K562 (cell line): Measurements from ENCODE around the gene C3orf70. TPM values are rescaled to one million over a fixed set of nuclear protein-coding genes. Genes with fewer than 3 reads are reported as not detected.

Source experiments
- ATAC-seq: fragments of 200-7000 bp; cut with Tn5 transposase; 3 replicates; pipeline ENCODE4 v1.9.1; 2020; ENCODE audit warnings: moderate library complexity
- BruUV-seq: library from RNA; stranded (reverse); fragments of 400-500 nt; replicated peaks from 2 replicates; lab custom pipeline; 2021; lab: Mats Ljungman, UMichigan
- CTCF ChIA-PET: fragments of 300-600 bp; formaldehyde crosslinking; extraction: SDS; loops from one replicate; lab custom pipeline; 2021; ENCODE audit warnings: low intra/inter-chr PET ratio; lab: Yijun Ruan, JAX
- POLR2A ChIA-PET: fragments of 300-600, 350-650 bp; sonication (Branson Sonifier 250); formaldehyde crosslinking; extraction: SDS; loops from one replicate; lab custom pipeline; 2021; ENCODE audit warnings: antibody characterized with exemption, inconsistent platforms; lab: Yijun Ruan, JAX
- DNase-seq, 4 experiments: peaks; one replicate each; pipeline versions ENCODE4 v3.0.0 to v3.0.0-alpha.2; 2011 to 2018; ENCODE audit warnings: low spot score in 3 of 4, mixed read lengths in 3 of 4; ENCODE audit errors: extremely low read depth in 1 of 4
- FAIRE-seq: peaks from 2 replicates; lab custom pipeline; 2011; peaks lifted over from hg19 to GRCh38; lab: Jason Lieb, UNC
- H2AFZ ChIP-seq: 2 replicates; pipeline ENCODE4 v1.6.0; 2011; ENCODE audit warnings: low read depth, low read length, control low read depth, inconsistent platforms
- H3K27ac ChIP-seq: fragments of 200-600 bp; 3 replicates; pipeline ENCODE4 v1.8.0; 2011; ENCODE audit warnings: low read depth, mild to moderate bottlenecking, control low read depth, inconsistent platforms, low read length, moderate library complexity, mixed read lengths; ENCODE audit errors: extremely low read depth
- H3K27me3 ChIP-seq, 2 experiments: fragments of 300-600 bp in 1 of 2; 2 replicates in 1 of 2; 3 replicates in 1 of 2; pipeline versions ENCODE4 v1.6.0 to v1.8.0; 2011; ENCODE audit warnings: inconsistent platforms in 2 of 2, low read length in 2 of 2, mild to moderate bottlenecking in 1 of 2, mixed read lengths in 1 of 2, moderate library complexity in 1 of 2; ENCODE audit not compliant: control insufficient read depth in 2 of 2, insufficient read depth in 2 of 2
- H3K36me3 ChIP-seq: fragments of 300-600 bp; 3 replicates; pipeline ENCODE4 v1.8.0; 2011; ENCODE audit warnings: mild to moderate bottlenecking, low read length, inconsistent platforms; ENCODE audit not compliant: control insufficient read depth, insufficient read depth
- H3K4me1 ChIP-seq, 2 experiments: fragments of 200-600 bp in 1 of 2; replicated peaks in 1 of 2; 2 replicates in 1 of 2; 3 replicates in 1 of 2; pipeline versions ENCODE4 v1.5.1 to v1.8.0; 2011; ENCODE audit warnings: inconsistent platforms in 2 of 2, low read length in 2 of 2, mild to moderate bottlenecking in 1 of 2, mixed read lengths in 1 of 2, moderate library complexity in 1 of 2; ENCODE audit not compliant: control insufficient read depth in 2 of 2, insufficient read depth in 2 of 2
- H3K4me2 ChIP-seq: 2 replicates; pipeline ENCODE4 v1.6.1; 2011; ENCODE audit warnings: low read length, control low read depth, inconsistent platforms, mixed read lengths; ENCODE audit not compliant: insufficient read depth
- H3K4me3 ChIP-seq: fragments of 200-600 bp; sonication (generic), shearing (Covaris generic); 2 replicates; pipeline ENCODE4 v1.5.1; 2016; ENCODE audit warnings: control low read depth, inconsistent platforms
- H3K79me2 ChIP-seq: fragments of 200-600 bp; 3 replicates; pipeline ENCODE4 v1.8.0; 2011; ENCODE audit warnings: low read length, inconsistent platforms; ENCODE audit not compliant: control insufficient read depth, insufficient read depth
- H3K9ac ChIP-seq, 2 experiments: 2 replicates each; pipeline versions ENCODE4 v1.6.0 to v1.6.1; 2011; ENCODE audit warnings: low read depth in 2 of 2, low read length in 2 of 2, control low read depth in 1 of 2, inconsistent platforms in 1 of 2, mild to moderate bottlenecking in 1 of 2, mixed read lengths in 1 of 2; ENCODE audit not compliant: insufficient read depth in 1 of 2
- H3K9me1 ChIP-seq: one replicate; pipeline ENCODE4 v1.6.0; 2011; ENCODE audit warnings: inconsistent platforms, mild to moderate bottlenecking, low read length, moderate library complexity; ENCODE audit not compliant: control insufficient read depth, insufficient read depth
- H3K9me3 ChIP-seq: replicated peaks from 2 replicates; pipeline ENCODE4 v1.5.1; 2011; ENCODE audit warnings: low read depth, low read length, inconsistent platforms; ENCODE audit not compliant: control insufficient read depth, insufficient read depth
- H4K20me1 ChIP-seq: replicated peaks from 2 replicates; pipeline ENCODE4 v1.6.1; 2011; ENCODE audit warnings: low read length, inconsistent platforms, mixed read lengths; ENCODE audit not compliant: control insufficient read depth, insufficient read depth
- KLF16 ChIP-seq: IDR thresholded peaks from 2 replicates; pipeline ENCODE4 v1.6.1; 2016; ENCODE audit warnings: antibody characterized with exemption
- PHF8 ChIP-seq: fragments of 200-600 bp; sonication (generic); IDR thresholded peaks from 2 replicates; pipeline ENCODE4 v1.6.1; 2012; ENCODE audit warnings: mixed run types, mild to moderate bottlenecking, inconsistent platforms, low read length, moderate library complexity, borderline replicate concordance
- SAFB ChIP-seq: fragments of 200-400 bp; formaldehyde crosslinking; IDR thresholded peaks from 2 replicates; pipeline ENCODE4 v1.6.1; 2017; ENCODE audit warnings: low read depth, low read length, borderline replicate concordance
- SIN3A ChIP-seq, 2 experiments: fragments of 150-350 bp in 1 of 2; IDR thresholded peaks; 2 replicates each; pipeline ENCODE4 v1.6.1; 2011 to 2016; ENCODE audit warnings: borderline replicate concordance in 2 of 2, low read depth in 2 of 2, low read length in 2 of 2, mild to moderate bottlenecking in 2 of 2, moderate library complexity in 2 of 2; ENCODE audit not compliant: control insufficient read depth in 1 of 2
- ZSCAN32 ChIP-seq: fragments of 450-650 bp; formaldehyde crosslinking; IDR thresholded peaks from 2 replicates; pipeline ENCODE4 v1.4.0; 2020; ENCODE audit warnings: mild to moderate bottlenecking, moderate library complexity
- WGBS: fragments of 100-300 bp; shearing (Covaris generic); methylation state at CpG from one replicate; pipeline ENCODE4 v1.1.6; 2016; ENCODE audit warnings: low coverage, mixed read lengths; ENCODE audit not compliant: insufficient coverage; ENCODE audit errors: missing lambda C conversion rate; 5-methylcytosine and 5-hydroxymethylcytosine counted together
- in situ Hi-C: fragments of 300-500 bp; cut with MboI; formaldehyde crosslinking; loops from 4 replicates; pipeline ENCODE4 v1.15.0; 2018; ENCODE audit warnings: inconsistent platforms, mixed read lengths
- intact Hi-C: fragments of 100-400 bp; cut with micrococcal nuclease; formaldehyde crosslinking; loops from 2 replicates; pipeline ENCODE4 v1.14.2; 2022
- polyA plus RNA-seq, 8 experiments: library from polyadenylated mRNA; depleted of rRNA in 4 of 8; stranded (reverse) in 5 of 8; unstranded in 3 of 8; fragments of >200 nt; fragmentation: Nextera tagmentation in 2 of 8; fragmentation: Illumina TruSeq in 1 of 8; extraction: Ambion mirVana in 2 of 8; extraction: Trizol in 1 of 8; gene quantifications; 2 replicates each; pipeline versions ENCODE4 v1.2.1 to v1.2.3, GENCODE V29; 2011 to 2014; ENCODE audit warnings: inconsistent platforms in 1 of 8, missing spikeins in 1 of 8
- total RNA-seq, 7 experiments: library from RNA; depleted of rRNA in 6 of 7; stranded (reverse); fragments of >200 nt in 6 of 7; fragmentation: Illumina TruSeq in 2 of 7; extraction: Trizol in 2 of 7; gene quantifications; 2 replicates each; pipeline versions ENCODE4 v1.2.1 to v1.2.3, GENCODE V29; 2011 to 2021; ENCODE audit warnings: low replicate concordance in 1 of 7
- TF ChIP-seq, protein P1 (sequence below): fragments of 450-650 bp; IDR thresholded peaks from 2 replicates; pipeline ENCODE4 v1.6.1; 2016; ENCODE audit warnings: mild to moderate bottlenecking
- TF ChIP-seq, protein P2 (sequence below): sonication (generic); formaldehyde crosslinking; IDR thresholded peaks from 2 replicates; pipeline ENCODE4 v1.8.0; 2022; ENCODE audit warnings: mild to moderate bottlenecking, missing genetic modification reagents
- TF ChIP-seq, protein P3 (sequence below): IDR thresholded peaks from 2 replicates; pipeline ENCODE4 v1.6.1; 2016; ENCODE audit warnings: missing genetic modification characterization, missing compliant biosample characterization

The C3orf70 gene
- total and polyA plus RNA-seq, 9 of the 15 experiments (the other 6 are each of a cell fraction or from before 2014, with no cell fraction given) = 0.01 to 0.04 (median 0.03) TPM; not detected in 6

DNA sequence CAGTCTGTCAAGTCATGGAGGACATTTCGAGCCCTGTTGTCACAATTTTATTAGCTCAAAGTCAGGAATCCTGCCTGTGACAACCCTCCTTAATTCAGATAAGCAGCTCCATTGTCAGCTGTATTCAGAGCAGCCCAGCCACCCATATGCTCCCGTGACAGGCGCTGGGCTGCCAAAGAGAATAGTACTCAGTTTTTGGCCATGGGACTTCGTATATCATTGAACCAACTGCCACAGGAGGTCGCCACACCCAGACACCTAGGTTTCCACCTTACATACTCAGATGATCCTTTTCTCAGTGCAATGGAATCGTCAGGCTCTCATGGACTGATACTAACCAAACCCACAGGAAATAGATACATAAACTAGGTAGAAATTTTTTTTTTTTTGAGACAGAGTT lies 100.2 kb downstream of the C3orf70 start:
- no peak overlapping the region for H3K27ac ChIP-seq
- H3K4me3 ChIP-seq = no peak overlapping the region
- no peaks in the 10 kb centered on the region for H3K27me3 ChIP-seq
- H3K9me3 ChIP-seq = no peaks in the 10 kb centered on the region
- in situ Hi-C loops (no loop called here), intact Hi-C loops (no loop called here)
- FAIRE-seq = no peak
- no peaks in the 10 kb centered on the region for H3K4me1 ChIP-seq
- peaks cover 22% of the 10 kb centered on the region; the same call in 2 of the 3 replicates for H3K36me3 ChIP-seq
- H3K9ac ChIP-seq = no peak overlapping the region
- TF ChIP-seq, protein P1, sequence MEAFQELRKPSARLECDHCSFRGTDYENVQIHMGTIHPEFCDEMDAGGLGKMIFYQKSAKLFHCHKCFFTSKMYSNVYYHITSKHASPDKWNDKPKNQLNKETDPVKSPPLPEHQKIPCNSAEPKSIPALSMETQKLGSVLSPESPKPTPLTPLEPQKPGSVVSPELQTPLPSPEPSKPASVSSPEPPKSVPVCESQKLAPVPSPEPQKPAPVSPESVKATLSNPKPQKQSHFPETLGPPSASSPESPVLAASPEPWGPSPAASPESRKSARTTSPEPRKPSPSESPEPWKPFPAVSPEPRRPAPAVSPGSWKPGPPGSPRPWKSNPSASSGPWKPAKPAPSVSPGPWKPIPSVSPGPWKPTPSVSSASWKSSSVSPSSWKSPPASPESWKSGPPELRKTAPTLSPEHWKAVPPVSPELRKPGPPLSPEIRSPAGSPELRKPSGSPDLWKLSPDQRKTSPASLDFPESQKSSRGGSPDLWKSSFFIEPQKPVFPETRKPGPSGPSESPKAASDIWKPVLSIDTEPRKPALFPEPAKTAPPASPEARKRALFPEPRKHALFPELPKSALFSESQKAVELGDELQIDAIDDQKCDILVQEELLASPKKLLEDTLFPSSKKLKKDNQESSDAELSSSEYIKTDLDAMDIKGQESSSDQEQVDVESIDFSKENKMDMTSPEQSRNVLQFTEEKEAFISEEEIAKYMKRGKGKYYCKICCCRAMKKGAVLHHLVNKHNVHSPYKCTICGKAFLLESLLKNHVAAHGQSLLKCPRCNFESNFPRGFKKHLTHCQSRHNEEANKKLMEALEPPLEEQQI = no peak
- TF ChIP-seq PHF8 (no peak), SAFB (no peak), KLF16 (no peak), ZSCAN32 (CRISPR knock-in tag) (no peak), SIN3A (IDR thresholded peaks at IDR 0.05; ENCODE audit: borderline replicate concordance in 2 of 2, control insufficient read depth in 1 of 2, low read depth in 2 of 2, low read length in 2 of 2) (no peak)
- TF ChIP-seq, protein P2, sequence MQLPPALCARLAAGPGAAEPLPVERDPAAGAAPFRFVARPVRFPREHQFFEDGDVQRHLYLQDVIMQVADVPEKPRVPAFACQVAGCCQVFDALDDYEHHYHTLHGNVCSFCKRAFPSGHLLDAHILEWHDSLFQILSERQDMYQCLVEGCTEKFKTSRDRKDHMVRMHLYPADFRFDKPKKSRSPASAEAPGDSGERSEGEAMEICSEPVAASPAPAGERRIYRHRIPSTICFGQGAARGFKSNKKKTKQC (CRISPR knock-in tag) = no peak
- TF ChIP-seq, protein P3, sequence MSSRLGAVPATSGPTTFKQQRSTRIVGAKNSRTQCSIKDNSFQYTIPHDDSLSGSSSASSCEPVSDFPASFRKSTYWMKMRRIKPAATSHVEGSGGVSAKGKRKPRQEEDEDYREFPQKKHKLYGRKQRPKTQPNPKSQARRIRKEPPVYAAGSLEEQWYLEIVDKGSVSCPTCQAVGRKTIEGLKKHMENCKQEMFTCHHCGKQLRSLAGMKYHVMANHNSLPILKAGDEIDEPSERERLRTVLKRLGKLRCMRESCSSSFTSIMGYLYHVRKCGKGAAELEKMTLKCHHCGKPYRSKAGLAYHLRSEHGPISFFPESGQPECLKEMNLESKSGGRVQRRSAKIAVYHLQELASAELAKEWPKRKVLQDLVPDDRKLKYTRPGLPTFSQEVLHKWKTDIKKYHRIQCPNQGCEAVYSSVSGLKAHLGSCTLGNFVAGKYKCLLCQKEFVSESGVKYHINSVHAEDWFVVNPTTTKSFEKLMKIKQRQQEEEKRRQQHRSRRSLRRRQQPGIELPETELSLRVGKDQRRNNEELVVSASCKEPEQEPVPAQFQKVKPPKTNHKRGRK = no peak
- TF ChIP-seq, all 486 proteins: peak for 0
- H3K4me2 ChIP-seq = no peak overlapping the region
- H3K9me1 ChIP-seq = no peaks in the 10 kb centered on the region
- H3K79me2 ChIP-seq = no peaks in the 10 kb centered on the region
- POLR2A ChIA-PET = interaction anchor here (1.7 kb wide), 1 partner anchor 10 kb away, joined by 6 read pairs; no protein-coding TSS in a partner anchor
- no peaks in the 10 kb centered on the region for H4K20me1 ChIP-seq
- no TSS peak for BruUV-seq
- H2AFZ ChIP-seq = no peak overlapping the region
- WGBS = 92% methylated on average over 6 of the region's 6 CpGs
- DNase-seq = no peak
- CTCF ChIA-PET = no interaction called here
- no peak for ATAC-seq
